Measurements from ENCODE around the gene NEDD4L.
"Not testable (repeated sequence)": the region's sequence is repeated elsewhere in the genome, so short reads cannot be mapped to it uniquely, and the experiment has no call there.

Gene NEDD4L

DNA sequence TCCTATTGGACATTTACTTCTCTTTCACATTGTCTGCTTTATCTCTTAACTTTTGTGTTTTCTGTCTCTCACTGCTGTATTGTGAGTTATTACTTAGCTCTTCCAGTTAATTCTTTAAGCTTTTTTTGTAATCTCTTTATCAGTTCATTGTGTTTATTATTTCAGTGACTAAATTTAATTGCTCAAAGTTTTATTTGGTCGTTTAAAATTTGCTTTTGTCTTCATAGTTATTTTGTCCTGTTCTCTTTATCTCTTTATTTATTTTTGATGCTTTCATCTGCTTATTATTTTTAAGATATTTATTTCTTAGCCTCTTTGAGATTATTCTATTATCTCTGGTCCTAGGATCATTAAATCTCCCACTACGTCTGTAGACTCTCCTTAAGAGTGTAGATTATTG lies 316.3 kb downstream of the NEDD4L start:
- no peak for DNase-seq

DNA sequence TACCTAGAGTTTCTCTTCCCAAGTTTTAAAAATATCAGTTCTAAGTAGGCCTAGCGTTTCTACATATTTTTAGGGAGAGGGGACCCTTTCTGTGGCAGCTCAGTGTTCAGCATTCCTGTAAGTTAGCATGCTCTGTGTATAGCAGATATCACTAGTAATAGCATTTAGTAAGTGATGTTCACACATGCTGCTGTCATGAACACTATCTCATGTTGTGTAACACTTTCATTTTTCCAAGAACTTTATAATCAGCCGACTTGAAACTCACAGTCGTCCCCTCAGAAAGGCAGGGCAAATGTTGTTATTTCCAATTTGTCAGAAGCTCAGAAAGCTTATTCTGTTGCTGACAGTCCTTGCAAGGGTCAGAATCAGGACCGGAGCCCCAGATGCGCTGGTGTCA lies 317.2 kb downstream of the NEDD4L start:
- no peak for DNase-seq

DNA sequence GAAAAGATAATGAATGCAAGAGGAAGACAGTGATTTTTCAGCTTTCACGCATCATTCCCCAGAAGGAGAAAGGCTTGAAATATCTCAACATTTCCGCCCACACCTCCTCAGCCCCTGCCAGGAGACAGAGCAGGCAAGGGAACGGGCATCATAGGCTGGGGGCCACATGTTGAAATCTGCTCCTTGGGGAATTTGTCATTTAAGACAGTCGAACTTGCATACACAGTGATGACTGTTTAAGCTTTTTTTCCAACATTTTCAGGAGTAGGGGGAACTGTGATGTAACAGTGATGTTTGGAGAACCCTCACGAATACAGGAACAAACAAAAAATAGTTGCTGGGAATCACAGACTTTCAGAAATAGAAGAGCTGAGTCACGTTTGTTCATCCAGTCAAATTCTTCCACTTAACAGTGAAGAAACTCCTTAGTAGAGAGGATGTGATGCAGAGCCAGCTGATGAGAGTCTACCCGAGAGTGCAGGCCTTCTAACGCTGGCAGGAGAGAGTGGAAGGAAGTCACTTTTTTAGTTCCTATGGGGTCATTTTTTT lies 318.1 kb downstream of the NEDD4L start:
- no peak for DNase-seq

DNA sequence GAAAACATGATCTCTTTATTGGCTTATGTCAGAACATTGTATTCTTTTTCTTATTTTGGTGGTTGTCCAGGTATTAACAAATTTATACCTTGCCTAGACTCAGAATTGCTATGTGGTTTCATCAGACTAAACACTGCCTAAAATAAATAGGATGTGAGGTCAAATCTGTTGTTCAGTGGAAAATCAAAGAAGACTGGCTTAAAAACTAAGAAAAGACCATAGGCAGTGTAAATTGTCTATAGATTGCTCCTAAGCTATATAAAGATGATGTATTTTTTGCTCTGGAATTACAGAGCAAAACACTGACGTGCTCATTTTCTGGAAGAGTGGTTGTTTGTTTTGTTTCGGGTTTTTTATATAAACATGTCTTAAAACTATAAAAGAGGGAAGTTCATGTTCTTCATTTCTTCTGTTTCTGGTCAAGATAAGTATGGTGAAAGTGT lies 318.8 kb downstream of the NEDD4L start:
- DNase-seq, result no peak

DNA sequence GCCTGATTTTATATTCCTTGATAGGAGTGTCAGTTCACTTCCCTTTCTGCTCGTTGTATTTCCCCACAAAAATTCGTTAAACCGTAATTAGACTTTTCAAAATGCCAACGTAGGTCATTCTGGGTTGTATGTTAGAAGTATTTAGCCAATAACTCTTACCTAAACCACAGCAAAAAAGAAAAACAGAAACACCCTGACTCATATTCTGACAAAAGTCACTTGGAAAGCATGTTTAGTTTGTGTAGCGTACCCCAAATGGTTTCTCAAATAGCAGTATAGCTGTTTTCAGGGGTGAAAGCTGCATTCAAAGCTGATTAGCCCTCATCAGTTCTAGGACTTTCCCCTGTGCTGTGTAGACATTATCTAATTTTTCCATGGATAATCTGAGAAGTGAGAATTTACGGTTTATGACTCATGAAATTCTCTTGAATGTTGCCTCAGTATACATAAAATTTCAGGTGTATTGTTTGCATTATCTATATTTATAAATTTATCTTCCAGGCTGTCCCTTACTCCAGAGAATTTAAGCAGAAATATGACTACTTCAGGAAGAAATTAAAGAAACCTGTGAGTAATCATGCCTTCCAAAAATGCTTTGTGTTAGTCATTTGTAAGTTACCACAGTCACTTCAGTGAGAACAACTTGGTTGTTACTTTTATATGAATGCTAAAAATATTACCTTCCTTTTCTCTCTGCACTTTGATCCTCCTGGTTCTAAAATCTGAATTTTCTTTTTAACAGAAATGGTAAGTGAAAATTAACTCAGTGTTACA lies 319.9 kb downstream of the NEDD4L start:
- no peak for DNase-seq

DNA sequence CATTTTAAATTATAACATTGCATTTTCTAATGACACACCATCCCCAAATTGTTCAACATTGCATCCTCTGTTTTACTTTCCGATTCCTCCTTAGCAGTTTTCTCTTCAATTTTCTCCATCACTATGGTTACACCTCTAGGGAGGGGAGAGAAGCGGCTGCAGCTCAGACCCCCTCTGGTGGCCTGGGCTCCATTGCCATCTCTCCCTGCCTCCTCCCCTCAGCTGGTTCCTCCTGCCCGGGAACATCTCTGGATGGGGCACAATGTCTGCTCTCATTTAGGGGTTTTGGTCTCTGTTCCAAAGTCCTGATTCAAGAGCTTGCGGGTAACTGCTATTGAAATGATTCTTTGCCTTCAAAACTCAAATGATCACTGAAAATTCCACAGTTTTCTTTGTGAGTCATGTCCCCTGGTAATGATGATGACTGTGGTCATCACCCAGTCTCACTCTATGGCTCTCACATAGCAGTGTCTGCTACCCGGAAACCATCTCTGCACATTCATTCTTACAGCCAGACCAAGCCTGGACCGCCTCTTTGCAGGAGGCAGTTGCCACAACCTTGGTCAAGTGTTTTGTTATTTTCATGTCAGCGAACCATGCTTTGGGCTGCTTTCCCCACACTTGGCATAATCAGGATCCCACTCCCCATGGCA lies 321.0 kb downstream of the NEDD4L start:
- no peak for DNase-seq

DNA sequence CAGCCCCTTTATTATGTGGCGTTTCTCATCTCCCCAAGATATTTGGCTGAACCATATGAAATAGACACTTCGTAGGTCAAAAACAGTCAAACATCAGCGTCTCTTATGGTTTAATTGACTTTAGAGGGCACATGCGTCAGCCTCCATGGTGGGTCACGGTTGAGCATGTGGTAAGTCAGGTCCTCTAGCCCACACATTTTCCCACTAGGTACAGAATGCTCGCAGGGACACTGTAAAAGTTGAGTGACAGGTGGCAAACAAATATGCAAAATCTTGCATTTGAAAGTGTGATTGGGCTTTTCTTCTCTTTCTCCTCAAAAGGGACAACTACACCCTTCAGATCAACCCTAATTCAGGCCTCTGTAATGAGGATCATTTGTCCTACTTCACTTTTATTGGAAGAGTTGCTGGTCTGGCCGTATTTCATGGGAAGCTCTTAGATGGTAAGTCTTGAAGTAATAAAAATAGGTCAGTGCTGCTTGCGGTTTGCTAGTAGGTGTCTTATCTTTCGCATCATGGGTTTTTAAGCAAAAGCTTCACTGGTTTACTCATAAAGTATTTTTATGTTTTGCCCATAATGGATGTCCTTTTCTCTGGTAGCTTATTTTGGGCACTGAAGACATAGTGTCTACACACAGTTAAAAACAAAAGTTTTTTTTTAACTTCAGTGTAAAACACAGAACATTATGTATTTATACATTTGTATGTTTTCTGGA lies 323.6 kb downstream of the NEDD4L start:
- no peak for DNase-seq

DNA sequence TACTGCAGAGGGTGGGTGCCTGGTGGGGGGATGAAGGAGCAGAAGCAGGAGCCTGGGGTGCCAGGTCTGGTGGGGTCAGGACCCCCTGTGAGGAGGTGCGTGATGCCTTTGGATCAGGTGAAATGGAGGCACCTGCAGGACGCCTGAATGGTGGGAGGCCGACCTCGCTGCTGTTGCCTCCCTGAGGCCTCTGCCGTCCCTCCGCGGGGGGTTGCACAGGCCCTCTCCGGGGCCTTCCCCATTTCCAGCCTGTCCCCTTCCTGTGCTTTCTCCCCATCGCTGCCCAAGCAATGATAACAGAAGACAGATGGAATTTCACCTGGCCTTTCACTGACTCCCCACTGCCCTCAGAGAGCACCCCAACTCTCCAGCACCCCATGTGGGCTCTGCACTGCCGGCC lies 325.6 kb downstream of the NEDD4L start:
- no peak for DNase-seq

DNA sequence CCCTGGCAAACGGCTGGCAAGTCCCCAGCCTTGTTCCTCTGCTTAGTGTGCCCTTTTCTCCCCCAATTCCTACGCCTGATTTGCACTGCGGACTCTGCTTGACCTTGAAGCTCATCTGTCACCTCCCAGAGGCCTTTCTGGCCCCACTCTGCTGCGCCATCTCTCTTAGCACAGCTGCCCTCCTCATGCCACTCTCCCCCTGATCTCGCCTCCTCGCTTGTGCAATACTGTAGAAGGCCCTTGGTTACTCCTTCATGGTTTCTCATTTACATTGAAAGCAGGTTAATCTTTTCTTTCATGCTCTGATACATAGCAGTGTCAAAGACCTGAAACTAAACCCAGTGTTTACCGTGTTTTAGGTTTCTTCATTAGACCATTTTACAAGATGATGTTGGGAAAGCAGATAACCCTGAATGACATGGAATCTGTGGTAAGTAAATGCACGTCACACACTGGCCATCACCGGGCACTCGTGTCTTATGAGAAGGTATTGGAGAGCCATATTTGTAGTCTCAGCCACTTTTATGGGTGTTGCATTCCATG lies 326.1 kb downstream of the NEDD4L start:
- DNase-seq, result no peak

- no peak for DNase-seq
These were observed 326.6 kb downstream of the NEDD4L start for GRCh38 chr18:58370612-58371011.

DNA sequence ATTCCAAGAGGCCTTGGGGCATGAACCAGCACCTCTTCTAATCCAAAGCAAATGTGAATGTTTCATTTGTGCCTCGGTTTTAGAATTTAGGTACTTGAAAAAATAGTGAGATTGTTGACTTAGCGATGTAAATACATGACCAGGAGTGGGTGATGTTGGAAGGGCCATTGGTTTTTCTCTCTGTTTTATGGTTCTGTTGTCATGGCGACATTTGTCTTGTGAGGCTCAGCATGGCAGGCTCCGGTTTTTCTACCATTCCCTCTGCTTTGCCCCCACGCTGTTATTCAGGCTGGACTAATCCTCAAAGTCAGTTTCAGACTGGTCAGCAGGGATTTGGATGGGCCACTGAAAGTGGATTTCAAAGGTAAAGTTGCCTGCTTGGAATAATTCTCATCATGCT lies 329.5 kb downstream of the NEDD4L start:
- DNase-seq, result no peak

DNA sequence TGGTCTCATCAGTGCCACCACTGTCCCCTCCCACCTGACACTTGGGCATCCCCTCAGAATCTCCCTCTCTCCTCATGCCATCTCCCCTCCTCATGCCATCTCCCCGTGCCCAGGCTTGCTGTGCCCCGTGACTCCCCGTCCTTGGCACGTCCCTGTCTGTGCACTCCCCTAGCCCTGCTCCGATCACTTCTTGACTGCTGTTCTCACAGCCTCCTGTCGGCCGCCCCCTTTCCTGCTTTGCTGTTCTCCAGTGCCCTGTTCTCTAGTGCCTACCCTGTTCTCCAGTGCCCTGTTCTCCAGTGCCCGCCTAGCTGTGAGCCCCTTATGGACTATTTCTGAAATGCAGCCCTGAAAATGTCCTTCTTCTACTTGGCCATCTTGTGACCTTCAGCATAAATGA lies 331.0 kb downstream of the NEDD4L start:
- no peak for DNase-seq

DNA sequence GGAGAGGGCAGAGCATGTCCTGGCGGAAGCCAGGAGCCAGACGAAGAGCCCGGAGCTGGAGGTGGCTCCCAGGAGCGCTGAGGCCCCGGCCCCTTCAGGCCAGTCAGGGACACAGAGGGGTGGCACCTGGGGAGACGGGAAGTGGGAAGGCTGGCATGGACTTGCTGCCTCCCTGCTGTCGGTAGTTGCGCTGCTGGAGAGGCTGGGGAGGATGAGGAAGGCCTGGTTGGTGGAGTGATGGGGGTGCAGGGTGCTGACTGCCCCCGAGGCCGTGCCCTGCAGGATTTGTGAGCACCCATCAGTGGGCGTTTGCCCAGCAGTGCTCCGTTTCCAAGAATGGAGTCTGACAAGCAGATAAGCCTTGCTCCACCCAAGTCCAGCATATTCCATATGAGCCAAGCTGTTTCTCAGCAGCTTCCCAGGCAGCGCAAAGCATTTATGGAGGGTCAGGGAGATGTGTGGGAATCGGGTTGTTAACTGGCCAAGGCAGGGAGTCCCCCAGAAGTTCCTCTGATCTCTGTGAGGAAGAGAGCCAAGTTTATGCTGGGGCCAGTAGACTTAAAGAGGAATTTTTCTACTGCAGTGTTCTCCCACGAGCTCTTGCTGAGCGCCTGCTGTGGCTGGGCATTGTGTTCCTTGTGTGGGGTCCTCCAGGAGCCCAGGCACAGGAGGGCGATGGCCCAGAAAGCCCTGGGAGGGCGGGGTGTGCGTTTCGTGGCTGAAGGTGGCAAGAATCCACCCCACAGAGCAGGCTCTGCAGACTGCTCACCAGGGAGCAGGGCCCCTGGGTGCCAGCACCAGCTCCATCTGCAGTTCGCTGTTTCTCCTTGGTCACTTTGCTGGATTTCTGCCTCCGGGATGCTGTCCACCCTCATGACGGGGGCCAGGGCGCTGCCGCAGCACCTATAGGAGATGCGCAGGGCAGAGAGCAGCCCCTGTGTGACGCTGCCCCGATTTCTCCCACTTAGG lies 334.7 kb downstream of the NEDD4L start:
- DNase-seq, result no peak

DNA sequence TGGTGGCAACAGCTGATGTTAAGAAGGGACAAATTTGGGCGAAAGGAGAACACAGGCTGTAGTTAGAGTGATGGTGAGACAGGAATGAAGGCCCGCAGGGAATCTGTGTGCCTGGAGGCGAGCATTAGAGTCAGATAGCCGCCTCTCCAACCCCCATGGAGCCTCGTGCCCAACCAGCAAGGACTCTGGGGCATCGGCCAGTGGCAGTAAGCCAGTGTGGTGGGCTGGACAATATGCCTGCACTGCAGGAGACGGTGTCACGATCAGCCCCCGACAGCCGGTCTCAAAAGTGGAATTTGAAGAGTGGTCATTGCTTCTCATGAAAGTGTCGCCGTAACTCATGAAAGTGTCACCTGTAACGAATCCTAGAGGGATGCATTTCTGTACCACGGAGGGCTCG lies 335.4 kb downstream of the NEDD4L start:
- DNase-seq, result no peak

DNA sequence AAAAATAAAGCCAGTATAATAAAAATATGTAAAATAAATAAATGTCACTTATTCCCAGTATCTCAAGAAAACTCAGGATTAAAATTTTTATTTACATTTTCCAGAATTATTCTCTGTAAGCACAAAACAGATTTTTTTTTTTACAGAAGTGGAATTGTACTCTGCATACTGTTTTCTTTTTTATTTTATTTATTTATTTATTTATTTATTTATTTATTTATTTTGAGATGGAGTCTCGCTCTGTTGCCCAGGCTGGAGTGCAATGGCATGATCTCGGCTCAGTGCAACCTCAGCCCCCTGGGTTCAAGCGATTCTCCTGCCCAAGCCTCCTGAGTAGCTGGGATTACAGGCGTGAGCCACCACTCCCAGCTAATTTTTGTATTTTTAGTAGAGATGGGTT lies 336.1 kb downstream of the NEDD4L start:
- DNase-seq, result not testable (repeated sequence)

GRCh38 chr18:58381676-58382411 lies 337.8 kb downstream of the NEDD4L start:
- no peak for DNase-seq

DNA sequence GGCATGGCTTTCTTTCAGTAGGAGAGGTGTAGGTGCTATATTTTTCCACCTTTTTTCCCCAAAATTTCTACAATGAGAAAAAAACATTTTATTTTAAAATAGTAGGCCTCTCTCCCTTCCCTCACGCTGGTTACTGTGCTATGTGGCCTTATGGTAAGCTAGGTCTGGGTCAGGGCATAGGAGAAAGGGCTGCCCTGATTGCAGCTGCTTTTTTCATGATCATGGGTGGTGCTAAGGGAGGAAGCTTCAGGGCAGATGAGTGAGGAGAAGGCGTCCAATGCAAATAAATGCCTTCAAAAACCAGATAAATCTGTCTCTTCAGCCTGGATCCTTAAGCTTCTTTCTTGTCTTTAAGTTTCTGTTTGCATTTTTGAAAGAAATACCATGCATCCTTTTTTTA lies 338.4 kb downstream of the NEDD4L start:
- no peak for DNase-seq

- DNase-seq, result no peak
These were observed 341.4 kb downstream of the NEDD4L start for GRCh38 chr18:58385472-58385871.

DNA sequence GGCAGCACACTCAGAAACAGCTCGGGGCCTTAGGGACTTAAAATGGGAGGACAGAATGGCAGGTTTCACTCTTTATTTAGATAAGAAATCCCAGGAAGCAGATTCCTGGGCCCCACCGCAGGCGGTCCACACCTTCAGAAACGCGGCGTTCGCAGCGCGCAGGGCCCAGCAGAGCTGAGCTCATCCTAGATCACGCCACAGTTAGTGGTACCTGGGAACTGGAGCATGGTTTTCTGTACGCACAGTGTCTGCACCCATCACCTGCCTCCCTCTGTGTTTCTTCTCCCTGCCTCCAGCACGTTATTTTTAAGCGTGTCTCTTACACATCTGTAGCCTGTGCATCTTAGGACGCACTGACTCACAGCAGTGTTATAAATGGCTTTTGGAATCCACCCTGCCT lies 342.8 kb downstream of the NEDD4L start:
- no peak for DNase-seq

GRCh38 chr18:58387716-58388115 lies 343.7 kb downstream of the NEDD4L start:
- no peak for DNase-seq

- no peak for DNase-seq
These were observed 344.7 kb downstream of the NEDD4L start for GRCh38 chr18:58388736-58389135.
